HG02588 (cell line): ENCODE results near the gene TYW1.
"Not testable (repeated sequence)": the region's sequence is repeated elsewhere in the genome, so short reads cannot be mapped to it uniquely, and the experiment has no call there.

Experiments
- ATAC-seq: cut with Tn5 transposase; IDR thresholded peaks from one replicate; pipeline ENCODE4 v1.9.1; 2021; ENCODE audit warnings: mild to moderate bottlenecking, moderate library complexity; ENCODE audit not compliant: unreplicated experiment

TYW1 gene

GRCh38 chr7:67236216-67236615, 239.6 kb downstream of the TYW1 start:
- not testable (repeated sequence) for ATAC-seq

- not testable (repeated sequence) for ATAC-seq
These were observed 246.2 kb downstream of the TYW1 start for GRCh38 chr7:67242871-67243270.

GRCh38 chr7:67248364-67248763, 251.7 kb downstream of the TYW1 start:
- ATAC-seq: not testable (repeated sequence)

GRCh38 chr7:67251986-67252558, 255.4 kb downstream of the TYW1 start:
- no peak for ATAC-seq

GRCh38 chr7:67255076-67255475, 258.4 kb downstream of the TYW1 start:
- not testable (repeated sequence) for ATAC-seq

GRCh38 chr7:67257779-67258178, 261.1 kb downstream of the TYW1 start:
- ATAC-seq: not testable (repeated sequence)

- not testable (repeated sequence) for ATAC-seq
These were observed 262.7 kb downstream of the TYW1 start for GRCh38 chr7:67259363-67259762.

- ATAC-seq: not testable (repeated sequence)
These were observed 263.5 kb downstream of the TYW1 start for GRCh38 chr7:67260166-67260586.

- ATAC-seq: not testable (repeated sequence)
These were observed 267.4 kb downstream of the TYW1 start for GRCh38 chr7:67264000-67264399.

GRCh38 chr7:67266070-67266469, 269.4 kb downstream of the TYW1 start:
- not testable (repeated sequence) for ATAC-seq

GRCh38 chr7:67267914-67268313, 271.3 kb downstream of the TYW1 start:
- ATAC-seq: no peak

- not testable (repeated sequence) for ATAC-seq
These were observed 273.3 kb downstream of the TYW1 start for GRCh38 chr7:67269916-67270315.
